Smooth muscle cell (in vitro differentiated cells): ENCODE measurements around the gene KIF26B. TPM values are rescaled to one million over a fixed set of nuclear protein-coding genes. Genes with fewer than 3 reads are reported as not detected.

Experiments used
- DNase-seq: peaks from one replicate; lab custom pipeline; 2025; ENCODE audit not compliant: unreplicated experiment; lab: John Stamatoyannopoulos, UW
- H2AFZ ChIP-seq: fragments of 200-600 bp; sonication (generic); 2 replicates; pipeline ENCODE4 v1.6.0; 2016; ENCODE audit warnings: antibody characterized with exemption, low read depth, mild to moderate bottlenecking
- H3F3A ChIP-seq: fragments of 200-600 bp; sonication (generic); 2 replicates; pipeline ENCODE4 v1.6.0; 2017; ENCODE audit warnings: antibody characterized with exemption, low read depth
- H3K27ac ChIP-seq: fragments of 200-600 bp; sonication (generic); 2 replicates; pipeline ENCODE4 v1.5.1; 2016; ENCODE audit warnings: low read depth, mild to moderate bottlenecking
- H3K27me3 ChIP-seq: fragments of 200-600 bp; sonication (generic); 2 replicates; pipeline ENCODE4 v1.6.1; 2016; ENCODE audit warnings: low read depth, mild to moderate bottlenecking
- H3K36me3 ChIP-seq: fragments of 200-600 bp; sonication (generic); 2 replicates; pipeline ENCODE4 v1.5.1; 2016; ENCODE audit warnings: low read depth
- H3K4me1 ChIP-seq: fragments of 200-600 bp; sonication (generic); 2 replicates; pipeline ENCODE4 v1.5.1; 2016; ENCODE audit warnings: low read depth
- H3K4me2 ChIP-seq: fragments of 200-600 bp; sonication (generic); 2 replicates; pipeline ENCODE4 v1.6.0; 2016; ENCODE audit warnings: mild to moderate bottlenecking
- H3K4me3 ChIP-seq: fragments of 200-600 bp; sonication (generic); 2 replicates; pipeline ENCODE4 v1.5.1; 2016; ENCODE audit warnings: mild to moderate bottlenecking
- H3K79me2 ChIP-seq: fragments of 200-600 bp; sonication (generic); 2 replicates; pipeline ENCODE4 v1.6.0; 2016; ENCODE audit warnings: low read depth, mild to moderate bottlenecking
- H3K9ac ChIP-seq: fragments of 200-600 bp; sonication (generic); 2 replicates; pipeline ENCODE4 v1.6.0; 2016; ENCODE audit warnings: low read depth
- H3K9me3 ChIP-seq: fragments of 200-600 bp; sonication (generic); replicated peaks from 2 replicates; pipeline ENCODE4 v1.5.1; 2016; ENCODE audit warnings: low read depth
- H4K20me1 ChIP-seq: fragments of 200-600 bp; sonication (generic); 2 replicates; pipeline ENCODE4 v1.6.0; 2016; ENCODE audit warnings: low read depth
- CTCF ChIP-seq: fragments of 200-600 bp; sonication (generic); IDR thresholded peaks from 2 replicates; pipeline ENCODE4 v1.5.1; 2017; ENCODE audit warnings: borderline replicate concordance, mild to moderate bottlenecking, antibody characterized with exemption; ENCODE audit not compliant: insufficient read depth, poor library complexity, severe bottlenecking
- WGBS: methylation state at CpG from one replicate; pipeline ENCODE4 v1.1.7; 2016; ENCODE audit warnings: low lambda C conversion rate; 5-methylcytosine and 5-hydroxymethylcytosine counted together
- polyA plus RNA-seq: library from polyadenylated mRNA; unstranded; fragments of >200 nt; fragmentation: Nextera tagmentation; extraction: Ambion mirVana; gene quantifications from 2 replicates; pipeline ENCODE4 v1.2.1, GENCODE V29; 2016
- total RNA-seq: library from RNA; depleted of rRNA; stranded (reverse); fragments of >200 nt; gene quantifications from 2 replicates; pipeline ENCODE4 v1.2.3, GENCODE V29; 2014

Gene KIF26B
- total and polyA plus RNA-seq, 2 experiments from 2014 or later = 24.9 to 43.3 TPM

GRCh38 chr1:245673881-245674414, 519.2 kb downstream of the KIF26B start:
- peaks cover 4% of the 10 kb centered on the region for H3F3A ChIP-seq
- DNase-seq = no peak
- no peaks in the 10 kb centered on the region for H3K27me3 ChIP-seq
- no peaks in the 10 kb centered on the region for H3K79me2 ChIP-seq
- WGBS = 66% methylated on average over 2 of the region's 2 CpGs
- no peak for TF ChIP-seq CTCF
- H3K9ac ChIP-seq = no peak overlapping the region
- H4K20me1 ChIP-seq = no peaks in the 10 kb centered on the region
- no peak overlapping the region for H3K4me3 ChIP-seq
- no peak overlapping the region for H3K4me2 ChIP-seq
- H3K36me3 ChIP-seq = no peaks in the 10 kb centered on the region
- no peaks in the 10 kb centered on the region for H3K4me1 ChIP-seq
- no peaks in the 10 kb centered on the region for H3K9me3 ChIP-seq
- H2AFZ ChIP-seq = no peak overlapping the region
- H3K27ac ChIP-seq = no peak overlapping the region

- DNase-seq = no peak
- no peaks in the 10 kb centered on the region for H3K79me2 ChIP-seq
- H3K4me2 ChIP-seq = no peak overlapping the region
- no peak for TF ChIP-seq CTCF
- no peak overlapping the region for H2AFZ ChIP-seq
- H3K27me3 ChIP-seq = no peaks in the 10 kb centered on the region
- 87% methylated on average over 9 of the region's 9 CpGs for WGBS
- no peaks in the 10 kb centered on the region for H3K4me1 ChIP-seq
- no peaks in the 10 kb centered on the region for H3F3A ChIP-seq
- no peak overlapping the region for H3K4me3 ChIP-seq
- no peaks in the 10 kb centered on the region for H3K9me3 ChIP-seq
- no peaks in the 10 kb centered on the region for H4K20me1 ChIP-seq
- H3K27ac ChIP-seq = no peak overlapping the region
- no peaks in the 10 kb centered on the region for H3K36me3 ChIP-seq
- H3K9ac ChIP-seq = no peak overlapping the region
These were observed 522.9 kb downstream of the KIF26B start for GRCh38 chr1:245677461-245678240.

GRCh38 chr1:245678860-245679411, 524.2 kb downstream of the KIF26B start:
- Histone ChIP-seq H3K4me3 (no peak overlapping the region), H2AFZ (no peak overlapping the region), H3K4me1 (no peaks in the 10 kb centered on the region), H3K4me2 (no peak overlapping the region), H3K79me2 (no peaks in the 10 kb centered on the region), H3K9me3 (no peaks in the 10 kb centered on the region), H3F3A (no peaks in the 10 kb centered on the region), H3K27ac (no peak overlapping the region), H4K20me1 (no peaks in the 10 kb centered on the region), H3K27me3 (no peaks in the 10 kb centered on the region), H3K9ac (no peak overlapping the region), H3K36me3 (no peaks in the 10 kb centered on the region)
- no peak for DNase-seq
- no peak for TF ChIP-seq CTCF
- WGBS = 97% methylated on average over 5 of the region's 5 CpGs
